Tibial nerve (tissue), 4 donors: ENCODE results near the gene DNTT. TPM values are rescaled to one million over a fixed set of nuclear protein-coding genes. Genes with fewer than 3 reads are reported as not detected.

ENCODE experiments used
- DNase-seq, 2 donors: peaks; one replicate each; pipeline ENCODE4 v3.0.0-alpha.2; 2019; ENCODE audit warnings: low spot score in 2 of 2
- H3K27ac ChIP-seq, 4 donors: fragments of 200-600 bp; sonication (generic) in 3 of 4; one replicate each; pipeline ENCODE4 v1.5.1; 2017 to 2019; ENCODE audit warnings: mild to moderate bottlenecking in 1 of 4
- H3K27me3 ChIP-seq, 2 donors: fragments of 200-600 bp; sonication (generic) in 1 of 2; one replicate each; pipeline versions ENCODE4 v1.5.1 to v1.6.0; 2017 to 2019
- H3K36me3 ChIP-seq, 3 donors: fragments of 200-600 bp; sonication (generic); one replicate each; pipeline ENCODE4 v1.5.1; 2018 to 2019
- H3K4me1 ChIP-seq, 4 donors: fragments of 200-600 bp; sonication (generic) in 3 of 4; one replicate each; pipeline ENCODE4 v1.5.1; 2017 to 2019
- H3K4me3 ChIP-seq, 4 donors: fragments of 200-600 bp; sonication (generic) in 3 of 4; one replicate each; pipeline ENCODE4 v1.5.1; 2017 to 2019; ENCODE audit warnings: mild to moderate bottlenecking in 1 of 4, moderate library complexity in 1 of 4
- H3K9me3 ChIP-seq, 4 donors: fragments of 200-600 bp; sonication (generic) in 3 of 4; one replicate each; pipeline ENCODE4 v1.5.1; 2017 to 2019
- EP300 ChIP-seq, 2 donors: sonication (generic); formaldehyde crosslinking; IDR thresholded peaks; one replicate each; pipeline ENCODE4 v1.6.1; 2017; ENCODE audit warnings: antibody characterized with exemption in 2 of 2, mild to moderate bottlenecking in 1 of 2
- POLR2A ChIP-seq, 2 donors: fragments of 450-650 bp; IDR thresholded peaks; one replicate each; pipeline ENCODE4 v1.6.1; 2017; ENCODE audit warnings: antibody characterized with exemption in 2 of 2, mild to moderate bottlenecking in 2 of 2, moderate library complexity in 2 of 2
- WGBS, 2 donors: methylation state at CpG; one replicate each; pipeline ENCODE4 v1.1.5; 2018; 5-methylcytosine and 5-hydroxymethylcytosine counted together
- total RNA-seq, 4 donors: library from RNA; depleted of rRNA; stranded (reverse); fragments of >200 nt; gene quantifications; one replicate each; pipeline ENCODE4 v1.1.0, GENCODE V29; 2016
- TF ChIP-seq, protein P1 (sequence below), 5 experiments: fragments of 200-600 bp in 3 of 5; fragments of 450-650 bp in 2 of 5; sonication (generic) in 3 of 5; IDR thresholded peaks; one replicate each; pipeline ENCODE4 v1.5.1; 2016 to 2019; ENCODE audit warnings: antibody characterized with exemption in 5 of 5, mild to moderate bottlenecking in 3 of 5, moderate library complexity in 2 of 5

Gene DNTT
- total RNA-seq, 4 donors from 2014 or later = not detected

DNA sequence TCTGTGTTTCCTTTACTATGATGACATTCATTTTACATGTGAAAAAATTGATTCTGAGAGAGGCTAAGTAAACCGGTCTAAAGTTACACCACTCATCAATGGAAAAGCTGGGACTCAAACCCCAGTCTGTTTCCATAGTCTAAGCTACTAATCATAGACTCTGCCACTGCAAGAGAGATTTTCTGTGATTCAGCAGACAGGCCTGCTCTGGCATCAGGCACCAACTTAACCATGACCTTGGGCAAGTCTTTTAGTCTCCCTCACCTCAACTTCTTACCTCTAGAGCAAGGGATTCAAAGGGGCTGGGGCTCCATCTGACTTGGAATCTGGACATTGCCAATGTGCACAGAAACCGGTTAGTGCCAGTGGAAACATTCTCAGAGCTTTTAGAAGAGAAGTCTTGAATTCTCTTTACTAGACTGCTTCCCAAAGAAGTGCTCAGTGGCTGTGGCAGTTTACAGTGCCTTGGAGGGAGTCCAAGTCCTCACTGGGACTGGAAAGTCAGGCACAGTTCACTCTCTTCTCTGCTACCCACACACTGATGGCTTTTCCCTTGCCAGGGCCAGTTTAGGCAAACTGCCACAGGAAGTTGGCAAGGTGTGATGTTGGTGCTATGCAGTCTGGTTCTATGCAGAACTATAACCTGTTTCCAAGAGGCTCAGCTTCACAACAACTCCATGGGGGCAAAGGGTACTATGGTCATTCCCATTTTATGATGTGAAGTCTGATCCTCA is 28.4 kb upstream of the DNTT start:
- no peak for DNase-seq
- TF ChIP-seq POLR2A (IDR thresholded peaks at IDR 0.05) (no peak), EP300 (IDR thresholded peaks at IDR 0.05) (no peak)
- TF ChIP-seq, protein P1, sequence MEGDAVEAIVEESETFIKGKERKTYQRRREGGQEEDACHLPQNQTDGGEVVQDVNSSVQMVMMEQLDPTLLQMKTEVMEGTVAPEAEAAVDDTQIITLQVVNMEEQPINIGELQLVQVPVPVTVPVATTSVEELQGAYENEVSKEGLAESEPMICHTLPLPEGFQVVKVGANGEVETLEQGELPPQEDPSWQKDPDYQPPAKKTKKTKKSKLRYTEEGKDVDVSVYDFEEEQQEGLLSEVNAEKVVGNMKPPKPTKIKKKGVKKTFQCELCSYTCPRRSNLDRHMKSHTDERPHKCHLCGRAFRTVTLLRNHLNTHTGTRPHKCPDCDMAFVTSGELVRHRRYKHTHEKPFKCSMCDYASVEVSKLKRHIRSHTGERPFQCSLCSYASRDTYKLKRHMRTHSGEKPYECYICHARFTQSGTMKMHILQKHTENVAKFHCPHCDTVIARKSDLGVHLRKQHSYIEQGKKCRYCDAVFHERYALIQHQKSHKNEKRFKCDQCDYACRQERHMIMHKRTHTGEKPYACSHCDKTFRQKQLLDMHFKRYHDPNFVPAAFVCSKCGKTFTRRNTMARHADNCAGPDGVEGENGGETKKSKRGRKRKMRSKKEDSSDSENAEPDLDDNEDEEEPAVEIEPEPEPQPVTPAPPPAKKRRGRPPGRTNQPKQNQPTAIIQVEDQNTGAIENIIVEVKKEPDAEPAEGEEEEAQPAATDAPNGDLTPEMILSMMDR (IDR thresholded peaks at IDR 0.05) = no peak
- H3K4me3 ChIP-seq = no peak overlapping the region
- no peak overlapping the region for H3K27ac ChIP-seq
- H3K27me3 ChIP-seq = no peaks in the 10 kb centered on the region
- 60 to 77% methylated on average over 2 of the region's 2 CpGs for WGBS, 2 donors
- H3K4me1 ChIP-seq = peaks cover 0 to 5% (median 0%) of the 10 kb centered on the region in 4 donors
- H3K36me3 ChIP-seq = no peaks in the 10 kb centered on the region
- no peaks in the 10 kb centered on the region for H3K9me3 ChIP-seq

DNA sequence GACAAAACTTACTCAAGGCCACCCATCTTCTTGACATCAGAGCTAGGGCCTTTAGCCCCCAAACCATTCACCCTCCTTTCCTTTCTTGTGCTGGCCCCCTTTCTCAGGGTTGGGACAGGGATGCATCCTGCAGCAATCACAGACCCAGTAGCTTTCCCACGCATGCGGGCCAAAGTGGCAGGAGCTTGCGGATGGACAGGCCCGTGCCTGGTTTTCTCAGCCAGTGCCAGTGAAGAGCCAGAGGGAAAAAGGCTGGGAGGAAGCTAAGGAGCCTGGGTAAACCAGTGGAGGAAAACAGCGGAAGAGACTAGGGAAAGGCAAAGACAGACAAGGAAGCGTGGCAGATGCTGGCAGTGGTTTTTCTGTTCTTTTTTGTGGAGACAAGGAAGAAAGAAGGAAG is 27.8 kb upstream of the DNTT start:
- Histone ChIP-seq H3K27ac (no peak overlapping the region), H3K9me3 (no peaks in the 10 kb centered on the region), H3K4me1 (peaks cover 0 to 5% (median 0%) of the 10 kb centered on the region in 4 donors), H3K27me3 (no peaks in the 10 kb centered on the region), H3K4me3 (no peak overlapping the region), H3K36me3 (no peaks in the 10 kb centered on the region)
- TF ChIP-seq, protein P1 (IDR thresholded peaks at IDR 0.05) = no peak
- no peak for DNase-seq
- WGBS, 2 donors = 85 to 93% methylated on average over 6 of the region's 6 CpGs

DNA sequence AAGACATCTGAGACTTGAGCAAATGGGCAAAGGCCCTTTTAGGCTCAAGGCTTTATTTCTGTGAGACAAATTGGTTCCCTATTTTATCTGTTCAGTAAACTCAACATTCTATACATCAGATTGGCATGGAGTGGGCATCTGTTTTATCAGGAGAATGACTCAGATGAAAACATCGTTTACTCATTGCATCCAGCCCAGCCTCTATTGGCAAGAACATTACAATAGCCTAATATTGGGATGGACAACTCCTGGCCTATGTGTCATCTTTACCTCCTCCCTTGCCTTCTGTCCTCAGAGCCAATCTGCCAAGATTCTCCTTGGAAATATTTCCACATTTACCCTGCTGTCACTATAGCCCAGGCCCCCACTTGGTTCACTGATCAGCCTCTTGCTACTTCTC is 27.4 kb upstream of the DNTT start:
- Histone ChIP-seq H3K9me3 (no peaks in the 10 kb centered on the region), H3K27me3 (no peaks in the 10 kb centered on the region), H3K4me1 (peaks cover 0 to 5% (median 0%) of the 10 kb centered on the region in 4 donors), H3K27ac (no peak overlapping the region), H3K36me3 (no peaks in the 10 kb centered on the region), H3K4me3 (no peak overlapping the region)
- 88% methylated on average over 1 of the region's 1 CpG for WGBS, 2 donors
- DNase-seq = no peak
- TF ChIP-seq, protein P1 (IDR thresholded peaks at IDR 0.05) = no peak
- no peak for TF ChIP-seq POLR2A (IDR thresholded peaks at IDR 0.05)
- no peak for TF ChIP-seq EP300 (IDR thresholded peaks at IDR 0.05)

DNA sequence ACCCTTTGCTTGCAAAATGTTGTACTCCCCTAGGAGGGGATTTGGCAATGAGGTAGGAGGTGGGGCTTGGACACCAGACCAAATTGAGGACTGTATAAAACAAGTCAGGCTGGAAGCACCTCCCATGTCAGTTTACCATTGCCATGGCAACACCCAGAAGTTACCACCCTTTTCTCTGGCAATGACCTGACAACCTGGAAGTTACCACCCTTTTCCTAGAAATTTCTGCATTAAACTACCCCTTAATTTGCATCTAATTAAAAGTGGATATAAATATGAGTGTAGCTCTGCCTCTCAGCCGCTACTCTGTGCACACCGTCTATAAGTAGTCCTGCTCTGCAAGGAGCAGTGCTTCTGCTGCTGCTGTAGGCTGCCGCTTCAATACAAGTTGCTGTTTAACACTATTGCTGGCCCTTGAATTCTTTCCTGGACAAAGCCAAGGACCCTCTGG is 25.0 kb upstream of the DNTT start:
- 81 to 91% methylated on average over 3 of the region's 3 CpGs for WGBS, 2 donors
- Histone ChIP-seq H3K27me3 (no peaks in the 10 kb centered on the region), H3K4me3 (no peak overlapping the region), H3K27ac (no peak overlapping the region), H3K4me1 (no peaks in the 10 kb centered on the region), H3K36me3 (no peaks in the 10 kb centered on the region), H3K9me3 (no peaks in the 10 kb centered on the region)
- DNase-seq = no peak
- TF ChIP-seq, protein P1 (IDR thresholded peaks at IDR 0.05) = no peak
- no peak for TF ChIP-seq POLR2A (IDR thresholded peaks at IDR 0.05)
- TF ChIP-seq EP300 (IDR thresholded peaks at IDR 0.05) = no peak

DNA sequence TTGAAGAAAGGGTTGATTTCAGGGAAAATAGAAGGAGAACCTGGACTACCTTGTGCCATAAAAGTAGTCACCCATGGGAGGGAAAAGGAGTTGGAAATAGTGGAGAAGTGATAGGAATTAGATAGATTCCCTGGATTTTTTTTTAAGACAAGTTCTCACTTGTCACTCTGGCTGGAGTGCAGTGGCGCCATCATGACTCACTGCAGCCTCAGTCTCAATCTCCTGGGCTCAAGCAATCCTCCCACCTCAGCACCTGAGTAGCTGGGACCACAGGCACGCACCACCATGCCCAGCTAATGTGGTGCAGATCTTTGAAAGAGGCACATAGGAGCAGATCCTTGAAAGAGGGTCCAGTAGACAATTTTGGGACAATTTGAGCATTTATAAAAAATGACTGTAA is 23.4 kb upstream of the DNTT start:
- Histone ChIP-seq H3K36me3 (no peaks in the 10 kb centered on the region), H3K27me3 (no peaks in the 10 kb centered on the region), H3K4me1 (no peaks in the 10 kb centered on the region), H3K27ac (no peak overlapping the region), H3K9me3 (no peaks in the 10 kb centered on the region), H3K4me3 (no peak overlapping the region)
- DNase-seq = no peak
- TF ChIP-seq, protein P1 (IDR thresholded peaks at IDR 0.05) = no peak
- TF ChIP-seq POLR2A (IDR thresholded peaks at IDR 0.05) (no peak), EP300 (IDR thresholded peaks at IDR 0.05) (no peak)
- WGBS, 2 donors = 72 to 79% methylated on average over 2 of the region's 2 CpGs
